ENCODE measurements around the gene GNAL.

GNAL gene

DNA sequence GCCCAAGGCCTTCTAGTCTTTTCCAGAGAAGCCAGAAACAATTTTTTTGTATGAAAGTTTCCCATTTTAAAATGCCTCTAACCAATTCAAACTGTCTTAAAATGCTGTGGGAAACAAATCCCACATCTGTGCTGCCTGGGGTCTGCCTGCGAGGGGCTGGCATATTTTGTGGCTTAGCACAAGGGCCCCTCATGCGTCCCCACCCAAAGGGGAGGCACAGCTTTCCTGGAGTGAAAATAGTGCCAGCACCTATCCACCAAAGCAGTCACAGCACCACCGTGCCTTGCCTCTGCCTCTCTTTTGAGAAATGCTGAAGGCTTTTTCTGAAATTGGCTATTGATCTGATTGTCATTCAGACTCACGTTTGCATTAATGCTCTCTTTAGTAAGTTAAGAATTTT lies 22.2 kb upstream of the GNAL start:
- Histone ChIP-seq H3K9me3 (ENCODE audit: insufficient read depth, low read length, severe bottlenecking) (no peaks in the 10 kb centered on the region), H2AFZ (ENCODE audit: low read depth, low read length) (no peak overlapping the region), H3K9ac (ENCODE audit: low read depth, low read length) (no peak overlapping the region), H3K4me2 (ENCODE audit: insufficient read depth, low read length) (no peak overlapping the region), H3K27ac (ENCODE audit: low read length) (no peak overlapping the region), H3K36me3 (ENCODE audit: insufficient read depth, low read length) (no peaks in the 10 kb centered on the region), H3K4me3 (ENCODE audit: low read depth in 1 of 2, low read length in 2 of 2) (no peak overlapping the region), H3K27me3 (ENCODE audit: insufficient read depth, low read length, poor library complexity) (peaks cover 21% of the 10 kb centered on the region), H4K20me1 (ENCODE audit: insufficient read depth, low read length) (no peaks in the 10 kb centered on the region), H3K79me2 (ENCODE audit: insufficient read depth, low read length) (no peaks in the 10 kb centered on the region), H3K4me1 (ENCODE audit: insufficient read depth, low read length) (no peaks in the 10 kb centered on the region)
- TF ChIP-seq EZH2 (IDR thresholded peaks at IDR 0.05; ENCODE audit: borderline replicate concordance, low read depth, low read length, severe bottlenecking): no peak
- TF ChIP-seq, protein P1, sequence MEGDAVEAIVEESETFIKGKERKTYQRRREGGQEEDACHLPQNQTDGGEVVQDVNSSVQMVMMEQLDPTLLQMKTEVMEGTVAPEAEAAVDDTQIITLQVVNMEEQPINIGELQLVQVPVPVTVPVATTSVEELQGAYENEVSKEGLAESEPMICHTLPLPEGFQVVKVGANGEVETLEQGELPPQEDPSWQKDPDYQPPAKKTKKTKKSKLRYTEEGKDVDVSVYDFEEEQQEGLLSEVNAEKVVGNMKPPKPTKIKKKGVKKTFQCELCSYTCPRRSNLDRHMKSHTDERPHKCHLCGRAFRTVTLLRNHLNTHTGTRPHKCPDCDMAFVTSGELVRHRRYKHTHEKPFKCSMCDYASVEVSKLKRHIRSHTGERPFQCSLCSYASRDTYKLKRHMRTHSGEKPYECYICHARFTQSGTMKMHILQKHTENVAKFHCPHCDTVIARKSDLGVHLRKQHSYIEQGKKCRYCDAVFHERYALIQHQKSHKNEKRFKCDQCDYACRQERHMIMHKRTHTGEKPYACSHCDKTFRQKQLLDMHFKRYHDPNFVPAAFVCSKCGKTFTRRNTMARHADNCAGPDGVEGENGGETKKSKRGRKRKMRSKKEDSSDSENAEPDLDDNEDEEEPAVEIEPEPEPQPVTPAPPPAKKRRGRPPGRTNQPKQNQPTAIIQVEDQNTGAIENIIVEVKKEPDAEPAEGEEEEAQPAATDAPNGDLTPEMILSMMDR (IDR thresholded peaks at IDR 0.05; ENCODE audit: borderline replicate concordance, extremely low read depth, low read length, poor library complexity, severe bottlenecking): no peak
- ATAC-seq (ENCODE audit: insufficient read depth, low read depth) (no peak), DNase-seq (no peak)

GRCh38 chr18:11667578-11667977 lies 21.5 kb upstream of the GNAL start:
- Histone ChIP-seq H3K36me3 (ENCODE audit: insufficient read depth, low read length) (no peaks in the 10 kb centered on the region), H3K79me2 (ENCODE audit: insufficient read depth, low read length) (no peaks in the 10 kb centered on the region), H3K4me3 (ENCODE audit: low read depth in 1 of 2, low read length in 2 of 2) (no peak overlapping the region), H3K27ac (ENCODE audit: low read length) (no peak overlapping the region), H3K9me3 (ENCODE audit: insufficient read depth, low read length, severe bottlenecking) (no peaks in the 10 kb centered on the region), H3K4me2 (ENCODE audit: insufficient read depth, low read length) (no peak overlapping the region), H3K9ac (ENCODE audit: low read depth, low read length) (no peak overlapping the region), H4K20me1 (ENCODE audit: insufficient read depth, low read length) (no peaks in the 10 kb centered on the region), H3K27me3 (ENCODE audit: insufficient read depth, low read length, poor library complexity) (peaks cover 21% of the 10 kb centered on the region), H2AFZ (ENCODE audit: low read depth, low read length) (no peak overlapping the region), H3K4me1 (ENCODE audit: insufficient read depth, low read length) (no peaks in the 10 kb centered on the region)
- DNase-seq (no peak), ATAC-seq (ENCODE audit: insufficient read depth, low read depth) (no peak)
- no peak for TF ChIP-seq EZH2 (IDR thresholded peaks at IDR 0.05; ENCODE audit: borderline replicate concordance, low read depth, low read length, severe bottlenecking)
- TF ChIP-seq, protein P1 (IDR thresholded peaks at IDR 0.05; ENCODE audit: borderline replicate concordance, extremely low read depth, low read length, poor library complexity, severe bottlenecking): no peak

DNA sequence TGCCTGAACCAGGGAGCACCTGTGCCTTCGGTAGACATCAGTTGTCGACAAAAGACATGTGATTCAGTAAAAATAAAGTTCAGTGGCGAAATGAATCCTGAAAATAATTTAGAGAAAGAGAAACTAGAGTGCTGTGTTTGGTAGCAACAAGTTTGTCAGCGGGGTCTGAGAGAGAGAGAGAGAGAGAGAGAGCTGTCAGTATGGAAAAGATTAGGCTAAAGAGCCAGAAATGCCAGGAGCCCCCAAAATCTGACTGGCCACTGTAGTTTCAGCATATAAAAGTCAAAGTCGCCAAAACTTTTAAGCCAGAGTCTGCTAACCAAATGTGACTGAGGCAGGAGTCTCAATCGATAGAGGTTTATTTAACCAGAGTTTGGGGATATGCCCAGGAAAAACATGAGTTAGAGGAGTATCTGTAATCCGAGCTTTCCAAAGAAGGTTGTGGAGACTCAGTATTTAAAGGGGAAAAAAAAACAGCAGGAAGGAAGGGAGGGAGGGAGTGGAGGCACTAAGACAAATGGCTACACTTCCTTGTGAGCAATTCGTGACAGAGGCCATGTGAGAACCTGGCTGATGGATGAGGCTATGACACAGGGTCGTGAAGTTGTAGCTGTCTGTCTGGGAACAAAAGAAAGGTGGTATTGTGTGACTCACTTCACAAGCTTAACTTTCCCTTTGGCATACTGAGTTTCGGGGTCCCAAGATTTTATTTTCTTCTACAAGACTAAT lies 20.5 kb upstream of the GNAL start:
- H3K27ac ChIP-seq (ENCODE audit: low read length): no peak overlapping the region
- no peaks in the 10 kb centered on the region for H3K9me3 ChIP-seq (ENCODE audit: insufficient read depth, low read length, severe bottlenecking)
- no peaks in the 10 kb centered on the region for H3K36me3 ChIP-seq (ENCODE audit: insufficient read depth, low read length)
- 0 out of 2 replicates have a peak overlapping the region, but pooled peaks have one; percentile 16 for H2AFZ ChIP-seq (ENCODE audit: low read depth, low read length)
- H3K9ac ChIP-seq (ENCODE audit: low read depth, low read length): no peak overlapping the region
- H3K27me3 ChIP-seq (ENCODE audit: insufficient read depth, low read length, poor library complexity): peaks cover 21% of the 10 kb centered on the region
- ATAC-seq (ENCODE audit: insufficient read depth, low read depth) (no peak), DNase-seq (no peak)
- no peak overlapping the region for H3K4me3 ChIP-seq (ENCODE audit: low read depth in 1 of 2, low read length in 2 of 2)
- TF ChIP-seq, protein P1 (IDR thresholded peaks at IDR 0.05; ENCODE audit: borderline replicate concordance, extremely low read depth, low read length, poor library complexity, severe bottlenecking): no peak
- no peak for TF ChIP-seq EZH2 (IDR thresholded peaks at IDR 0.05; ENCODE audit: borderline replicate concordance, low read depth, low read length, severe bottlenecking)
- no peak overlapping the region for H3K4me2 ChIP-seq (ENCODE audit: insufficient read depth, low read length)
- H3K4me1 ChIP-seq (ENCODE audit: insufficient read depth, low read length): no peaks in the 10 kb centered on the region
- no peaks in the 10 kb centered on the region for H3K79me2 ChIP-seq (ENCODE audit: insufficient read depth, low read length)
- no peaks in the 10 kb centered on the region for H4K20me1 ChIP-seq (ENCODE audit: insufficient read depth, low read length)

Measured in DND-41 (cell line).